GM19452 (cell line): ENCODE data around the gene KRTAP10-5.
"Not testable (repeated sequence)": the region's sequence is repeated elsewhere in the genome, so short reads cannot be mapped to it uniquely, and the experiment has no call there.

ENCODE experiments used
- ATAC-seq: cut with Tn5 transposase; IDR thresholded peaks from one replicate; pipeline ENCODE4 v1.9.1; 2021; ENCODE audit not compliant: unreplicated experiment

Gene KRTAP10-5

DNA sequence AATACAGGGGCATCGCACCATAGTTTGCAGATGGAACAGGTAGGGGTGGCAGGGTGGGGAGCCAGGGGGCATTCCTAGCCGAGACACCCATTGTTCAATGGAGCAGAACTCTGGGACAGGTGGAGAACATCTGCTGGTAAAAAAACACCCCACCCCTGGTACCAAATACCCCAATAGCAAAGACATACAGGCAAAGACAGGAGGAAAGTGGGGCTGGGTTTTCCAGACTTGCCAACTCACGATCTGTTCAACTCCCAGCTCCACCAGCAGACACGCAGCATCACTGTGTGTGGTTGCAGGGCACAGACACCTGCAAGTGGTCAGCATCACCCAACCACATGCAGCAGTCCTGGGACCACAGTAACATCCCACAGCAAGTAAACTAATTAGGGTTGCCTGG is 31.1 kb upstream of the KRTAP10-5 start:
- no peak for ATAC-seq

DNA sequence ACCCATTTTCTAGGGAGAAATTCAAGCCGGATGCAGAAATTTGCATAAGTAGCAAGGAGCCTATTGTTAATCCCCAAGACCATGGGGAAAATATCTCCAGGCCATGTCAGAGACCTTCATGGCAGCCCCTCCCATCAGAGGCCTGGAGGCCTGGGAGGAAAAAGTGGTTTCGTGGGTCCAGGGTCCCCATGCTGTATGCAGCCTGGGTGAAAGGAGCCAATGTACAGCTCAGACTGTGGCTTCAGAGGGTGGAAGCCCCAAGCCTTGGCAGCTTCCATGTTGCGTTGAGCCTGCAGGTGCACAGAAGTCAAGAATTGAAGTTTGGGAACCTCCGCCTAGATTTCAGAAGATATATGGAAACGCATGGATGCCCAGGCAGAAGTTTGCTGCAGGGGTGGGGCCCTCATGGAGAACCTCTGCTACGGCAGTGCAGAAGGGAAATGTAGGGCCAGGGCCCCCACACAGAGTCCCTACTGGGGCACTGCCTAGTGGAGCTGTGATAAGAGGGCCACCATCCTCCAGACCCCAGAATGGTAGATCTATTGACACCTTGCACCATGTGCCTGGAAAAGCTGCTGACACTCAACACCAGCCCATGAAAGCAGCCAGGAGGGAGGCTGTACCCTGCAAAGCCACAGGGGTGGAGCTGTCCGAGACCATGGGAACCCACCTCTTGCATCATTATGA is 29.9 kb upstream of the KRTAP10-5 start:
- not testable (repeated sequence) for ATAC-seq

DNA sequence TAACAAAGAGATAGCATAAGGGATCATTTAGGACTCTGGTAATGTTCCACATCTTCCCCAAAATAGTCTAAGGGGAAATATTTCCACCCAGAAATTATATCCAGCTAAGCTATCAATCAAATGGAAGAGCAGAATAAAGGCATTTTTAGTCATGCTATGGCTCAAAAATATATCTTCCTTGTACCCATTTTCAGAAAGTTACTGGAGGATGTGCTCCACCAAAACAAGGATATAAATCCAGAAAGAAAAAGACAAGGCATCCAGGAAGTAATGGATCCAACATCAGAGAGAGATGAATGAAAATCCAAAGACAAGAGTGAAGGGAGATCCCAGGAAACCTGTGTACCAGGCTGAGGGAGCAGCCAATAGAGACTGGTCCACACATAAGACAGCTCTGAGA is 28.8 kb upstream of the KRTAP10-5 start:
- no peak for ATAC-seq

DNA sequence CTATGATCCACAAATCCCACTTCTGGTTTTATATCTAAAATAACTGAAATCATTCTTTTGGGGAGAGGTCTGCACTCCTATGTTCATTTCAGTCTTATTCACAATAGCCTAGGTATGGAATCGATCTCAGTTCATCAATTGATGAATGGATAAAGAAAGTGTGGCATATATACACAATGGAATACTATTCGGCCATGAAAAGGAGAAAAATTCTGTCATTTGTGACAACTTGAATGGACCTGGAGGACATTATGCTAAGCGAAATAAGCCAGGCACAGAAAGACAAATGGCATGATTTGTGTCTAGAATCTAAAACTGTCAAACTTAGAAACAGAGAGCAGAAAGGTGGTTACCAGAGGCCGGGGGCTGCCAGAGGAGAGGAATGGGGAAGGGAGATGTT is 26.1 kb upstream of the KRTAP10-5 start:
- ATAC-seq = no peak

DNA sequence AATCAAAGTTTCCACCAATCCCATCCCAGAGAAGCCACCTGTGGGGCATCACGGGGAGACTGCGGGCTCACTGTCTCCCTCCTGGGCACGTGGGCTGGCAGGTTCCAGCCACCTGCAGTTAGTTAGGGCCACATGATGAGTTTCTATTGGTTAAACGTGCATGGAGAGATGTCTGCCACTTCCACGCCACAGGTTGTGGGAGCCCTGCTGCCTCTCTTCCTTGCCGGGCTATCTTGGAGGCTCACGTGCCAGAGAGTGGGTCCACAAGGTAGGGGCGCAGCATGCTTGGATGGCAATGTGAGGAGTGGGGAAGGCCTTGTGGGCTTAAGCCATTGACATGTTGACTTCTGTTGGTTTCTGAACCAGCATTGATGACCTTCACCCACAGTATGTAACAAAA is 23.5 kb upstream of the KRTAP10-5 start:
- no peak for ATAC-seq

DNA sequence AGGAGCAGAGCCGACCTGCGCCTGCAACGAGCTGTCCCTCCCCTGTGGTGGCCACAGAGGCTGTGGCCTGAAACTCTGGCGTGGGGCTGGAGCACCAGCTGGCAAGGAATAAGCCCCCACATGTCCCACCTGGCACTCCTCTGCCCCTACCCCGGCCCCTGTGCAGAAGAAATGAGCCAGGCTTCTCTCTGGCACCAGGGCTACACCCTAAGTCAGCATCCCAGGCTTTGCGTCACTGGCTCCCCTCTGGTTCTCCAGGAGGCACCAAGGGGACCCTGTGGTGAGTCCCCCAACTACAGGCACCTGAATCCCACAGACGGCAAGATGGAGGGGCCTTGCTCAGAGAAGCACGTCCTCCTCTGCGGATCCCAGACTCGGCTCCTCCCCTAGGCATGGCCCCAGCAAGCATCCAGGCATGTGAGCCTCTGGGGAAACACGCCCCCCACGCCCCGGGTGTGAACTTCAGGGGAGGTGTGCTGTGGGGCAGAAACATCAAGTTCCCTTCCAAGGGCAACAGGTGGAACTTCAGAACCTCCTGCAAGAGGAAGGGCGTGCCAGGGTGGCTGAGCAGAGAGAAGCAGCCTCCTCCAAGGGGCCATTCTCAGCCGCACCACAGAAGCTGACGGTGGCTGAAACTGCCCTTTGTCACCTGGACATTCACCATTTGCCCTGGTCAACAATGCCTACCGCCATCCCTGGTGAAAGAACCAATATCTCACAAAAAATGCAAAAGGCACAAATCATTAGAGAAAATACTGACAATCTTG is 22.9 kb upstream of the KRTAP10-5 start:
- no peak for ATAC-seq

DNA sequence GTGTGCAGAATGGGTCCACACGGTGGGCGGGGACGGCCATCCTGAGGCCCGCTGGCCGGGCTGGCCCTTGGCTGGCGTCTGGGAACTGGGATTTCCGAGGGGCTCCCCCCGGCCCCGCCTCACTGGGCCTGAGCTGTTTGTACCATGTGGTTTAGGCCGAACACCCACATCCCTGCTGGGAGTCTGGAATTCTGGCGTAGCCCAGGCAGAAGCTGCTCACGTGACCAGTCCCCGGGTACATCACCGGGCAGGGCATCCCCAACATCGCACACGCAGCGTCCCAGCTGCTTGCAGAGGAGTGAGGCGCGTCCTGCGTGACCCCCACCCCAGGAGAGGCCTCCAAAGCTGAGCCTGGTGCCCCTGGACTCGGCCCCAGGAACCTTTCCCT is 22.1 kb upstream of the KRTAP10-5 start:
- ATAC-seq = no peak

DNA sequence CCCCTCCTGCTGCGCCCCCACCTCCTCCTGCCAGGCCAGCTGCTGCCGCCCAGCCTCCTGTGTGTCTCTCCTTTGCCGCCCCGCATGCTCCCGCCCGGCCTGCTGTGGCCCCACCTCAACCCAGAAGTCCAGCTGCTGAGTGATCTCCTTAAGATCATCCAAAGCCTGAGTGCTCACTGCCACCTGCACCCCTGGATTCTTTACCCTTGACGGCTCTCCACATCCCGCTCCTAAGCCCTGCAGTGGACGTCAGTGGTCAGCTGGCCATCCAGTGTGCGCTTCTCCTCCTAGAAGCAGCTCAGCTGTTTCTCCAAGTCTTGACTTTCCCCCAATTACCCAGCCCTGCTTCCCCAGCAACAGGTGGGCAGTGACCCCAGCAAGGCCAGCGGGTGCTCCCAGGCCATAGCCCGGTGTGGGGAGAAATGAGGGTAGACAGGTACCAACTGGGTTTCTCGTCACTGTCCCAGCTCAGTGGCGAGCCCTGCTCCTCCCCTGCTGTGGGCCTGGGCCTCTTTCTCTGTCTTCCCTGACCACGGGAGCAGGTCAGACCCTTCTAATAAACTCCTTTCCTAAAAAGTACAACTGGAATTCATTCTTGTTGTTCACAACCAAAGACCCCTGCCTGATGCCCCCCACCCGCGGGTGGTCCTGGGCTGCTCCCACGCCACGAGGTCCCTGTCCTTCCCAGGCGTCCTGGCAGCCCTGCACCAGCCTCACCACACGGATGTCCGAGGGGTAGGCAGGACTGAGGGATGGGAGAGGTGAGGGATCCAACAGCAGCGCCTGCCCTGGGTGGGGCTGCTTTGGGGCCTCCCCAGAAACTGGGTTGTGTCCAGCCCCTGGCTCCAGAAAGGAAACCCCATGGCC is 21.4 kb upstream of the KRTAP10-5 start:
- ATAC-seq = no peak

DNA sequence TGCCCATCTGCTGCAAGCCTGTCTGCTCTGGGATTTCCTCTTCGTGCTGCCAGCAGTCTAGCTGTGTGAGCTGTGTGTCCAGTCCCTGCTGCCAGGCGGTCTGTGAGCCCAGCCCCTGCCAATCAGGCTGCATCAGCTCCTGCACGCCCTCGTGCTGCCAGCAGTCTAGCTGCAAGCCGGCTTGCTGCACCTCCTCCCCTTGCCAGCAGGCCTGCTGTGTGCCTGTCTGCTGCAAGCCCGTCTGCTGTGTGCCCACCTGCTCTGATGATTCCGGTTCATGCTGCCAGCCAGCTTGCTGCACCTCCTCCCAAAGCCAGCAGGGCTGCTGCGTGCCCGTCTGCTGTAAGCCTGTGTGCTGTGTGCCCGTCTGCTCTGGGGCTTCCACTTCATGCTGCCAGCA is 20.7 kb upstream of the KRTAP10-5 start:
- not testable (repeated sequence) for ATAC-seq

DNA sequence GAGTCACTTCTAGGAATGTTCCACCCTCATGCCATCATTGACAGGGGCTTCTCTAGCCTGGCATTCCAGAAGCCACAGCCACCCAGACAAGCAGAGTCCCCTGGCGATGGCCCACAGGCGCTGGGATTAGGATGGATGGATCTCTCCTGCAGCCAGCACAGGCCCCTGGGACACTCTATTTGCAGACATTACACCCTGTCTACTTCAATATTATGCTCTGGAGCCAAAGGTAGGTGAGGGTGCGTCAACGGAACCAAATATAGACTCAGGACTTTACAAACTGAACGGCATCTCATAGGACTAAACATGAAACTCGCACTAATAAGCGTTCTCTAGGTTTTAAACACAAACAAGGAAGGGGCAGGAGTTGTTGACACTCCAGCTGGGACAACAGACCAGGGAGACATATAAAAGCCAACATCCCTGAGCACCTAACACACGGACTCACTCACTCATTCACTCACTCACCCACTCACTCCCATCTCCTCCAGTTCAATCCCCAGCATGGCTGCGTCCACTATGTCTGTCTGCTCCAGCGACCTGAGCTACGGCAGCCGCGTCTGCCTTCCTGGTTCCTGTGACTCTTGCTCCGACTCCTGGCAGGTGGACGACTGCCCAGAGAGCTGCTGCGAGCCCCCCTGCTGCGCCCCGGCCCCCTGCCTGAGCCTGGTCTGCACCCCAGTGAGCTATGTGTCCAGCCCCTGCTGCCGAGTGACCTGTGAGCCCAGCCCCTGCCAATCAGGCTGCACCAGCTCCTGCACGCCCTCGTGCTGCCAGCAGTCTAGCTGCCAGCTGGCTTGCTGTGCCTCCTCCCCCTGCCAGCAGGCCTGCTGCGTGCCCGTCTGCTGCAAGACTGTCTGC is 19.9 kb upstream of the KRTAP10-5 start, which contains the start of gene KRTAP10-7:
TSS of gene KRTAP10-7 (plus strand) at position 480 of the 861 bp plus-strand sequence. CDS start at position 505, 25 bp downstream.
- not testable (repeated sequence) for ATAC-seq

DNA sequence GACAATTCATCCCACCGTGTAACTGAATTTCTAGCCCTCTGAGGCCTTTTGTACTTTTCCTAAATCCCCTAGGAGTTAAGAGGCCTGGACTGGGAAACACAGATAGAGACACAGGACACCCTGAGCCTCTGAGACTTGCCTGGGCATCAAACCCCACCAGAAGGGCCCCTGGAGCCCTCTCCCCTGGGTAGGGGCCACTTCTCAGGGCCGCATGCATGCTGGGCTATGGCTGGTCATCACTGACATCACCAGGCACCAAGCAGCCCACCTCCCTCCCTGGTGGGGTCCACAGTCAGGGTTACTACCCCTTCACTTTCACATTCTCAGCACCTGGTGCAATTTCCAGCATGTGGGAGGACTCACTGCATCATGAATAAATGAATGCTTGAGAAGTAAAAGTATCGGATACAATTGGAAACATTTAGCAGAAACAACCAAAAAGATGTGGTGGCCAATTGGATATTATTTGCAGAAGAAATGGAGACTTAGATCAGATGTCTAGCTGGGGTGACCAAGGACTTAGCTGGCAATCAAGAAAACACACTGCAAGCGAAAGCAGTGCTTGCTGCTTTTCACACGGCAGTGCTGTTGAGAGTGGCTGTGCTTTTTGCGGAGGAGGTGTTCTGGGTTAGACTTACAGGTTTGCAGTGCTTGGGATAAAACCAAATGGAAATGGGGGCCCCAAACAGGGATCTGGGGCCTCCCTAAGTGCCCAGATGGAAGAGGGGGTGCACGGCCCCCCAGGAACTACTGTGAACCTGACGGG is 19.0 kb upstream of the KRTAP10-5 start:
- ATAC-seq = no peak

DNA sequence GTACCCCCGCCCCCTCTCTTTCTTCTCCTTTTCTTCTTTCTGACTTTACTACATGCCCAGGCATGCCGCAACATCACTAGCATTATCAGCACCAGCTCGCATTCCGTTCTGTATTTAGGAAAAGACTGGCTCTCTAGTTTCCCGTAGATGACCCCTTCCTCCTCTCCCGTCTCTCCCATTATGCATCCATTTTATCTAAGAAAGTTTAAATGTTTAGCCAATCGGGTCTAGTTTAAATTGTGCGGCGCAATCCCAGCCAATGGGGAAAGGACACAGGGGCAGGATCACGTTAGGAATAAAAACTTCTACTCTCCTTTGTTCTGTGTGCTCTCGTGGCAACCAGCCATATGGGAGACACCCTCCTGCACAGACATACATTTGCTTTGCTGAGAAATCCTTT is 17.7 kb upstream of the KRTAP10-5 start:
- no peak for ATAC-seq

DNA sequence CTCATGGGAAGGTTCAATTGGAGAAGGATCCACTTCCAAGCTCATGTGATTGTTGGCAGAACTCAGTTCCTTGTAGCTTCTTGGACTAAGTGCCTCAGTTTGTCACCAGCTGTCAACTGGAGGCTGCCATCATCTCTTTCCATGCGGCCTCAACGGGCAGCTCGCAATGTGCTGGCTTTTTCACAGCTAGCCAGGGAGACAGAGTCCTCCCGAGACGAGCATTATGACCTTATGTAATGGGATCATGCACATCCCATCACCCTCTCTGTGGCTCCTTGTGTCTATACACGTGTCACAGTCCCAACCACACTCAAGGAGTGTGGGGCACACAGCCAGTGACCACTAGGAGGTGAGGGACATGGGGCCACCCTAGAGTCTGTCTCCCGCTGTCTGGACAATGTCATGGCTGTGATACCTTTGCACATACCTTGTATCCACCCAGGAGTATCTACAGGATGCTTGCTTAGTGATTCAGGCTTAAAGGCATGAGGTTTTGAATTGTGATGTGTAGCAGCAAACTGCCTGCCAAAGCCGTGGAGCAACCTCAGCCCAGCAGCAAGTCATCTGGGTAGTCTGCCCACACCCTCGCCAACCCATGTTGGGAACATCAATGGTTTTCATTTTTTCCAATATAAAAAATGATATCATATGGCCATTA is 15.8 kb upstream of the KRTAP10-5 start:
- ATAC-seq = no peak

DNA sequence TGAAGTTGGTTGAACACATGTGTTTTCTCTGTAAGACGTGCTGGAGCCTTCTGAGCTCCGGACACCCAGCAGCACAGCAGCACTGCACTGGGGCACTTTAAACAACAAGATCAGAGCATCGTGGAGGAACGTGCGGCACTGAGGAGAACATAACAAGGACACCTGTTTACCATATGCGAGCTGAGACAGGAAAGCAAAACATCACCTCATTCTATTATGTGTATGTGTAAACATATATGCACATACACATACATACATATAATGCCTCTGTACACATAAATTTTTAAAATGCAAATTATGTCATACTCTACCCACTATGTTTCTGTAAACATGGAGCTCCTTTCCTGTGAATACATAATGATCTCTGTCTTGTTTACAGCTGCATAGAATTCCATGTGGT is 15.1 kb upstream of the KRTAP10-5 start:
- ATAC-seq = no peak

DNA sequence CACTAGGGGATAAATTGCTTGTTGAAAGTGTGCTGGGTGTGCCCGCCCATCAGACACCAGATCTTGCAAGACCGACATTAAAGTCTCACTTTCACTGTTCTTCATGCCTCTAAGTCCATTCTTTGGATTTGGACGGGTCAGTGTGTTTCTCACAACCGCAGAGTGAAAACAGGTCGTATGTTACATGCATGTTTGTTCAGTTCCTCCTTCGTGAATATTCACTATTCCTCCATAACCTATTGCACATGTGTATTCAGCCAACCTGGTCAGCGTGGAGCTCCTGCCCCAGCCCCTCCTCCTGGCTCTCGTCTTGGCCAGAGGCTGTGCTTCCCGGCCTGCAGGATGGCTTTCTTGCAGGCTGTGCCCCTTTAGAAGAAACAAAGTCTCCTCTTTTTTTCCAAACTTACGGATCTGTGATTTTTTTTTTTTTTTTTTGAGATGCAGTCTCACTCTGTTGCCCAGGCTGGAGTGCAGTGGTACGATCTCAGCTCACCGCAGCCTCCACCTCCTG is 14.1 kb upstream of the KRTAP10-5 start:
- ATAC-seq = no peak

DNA sequence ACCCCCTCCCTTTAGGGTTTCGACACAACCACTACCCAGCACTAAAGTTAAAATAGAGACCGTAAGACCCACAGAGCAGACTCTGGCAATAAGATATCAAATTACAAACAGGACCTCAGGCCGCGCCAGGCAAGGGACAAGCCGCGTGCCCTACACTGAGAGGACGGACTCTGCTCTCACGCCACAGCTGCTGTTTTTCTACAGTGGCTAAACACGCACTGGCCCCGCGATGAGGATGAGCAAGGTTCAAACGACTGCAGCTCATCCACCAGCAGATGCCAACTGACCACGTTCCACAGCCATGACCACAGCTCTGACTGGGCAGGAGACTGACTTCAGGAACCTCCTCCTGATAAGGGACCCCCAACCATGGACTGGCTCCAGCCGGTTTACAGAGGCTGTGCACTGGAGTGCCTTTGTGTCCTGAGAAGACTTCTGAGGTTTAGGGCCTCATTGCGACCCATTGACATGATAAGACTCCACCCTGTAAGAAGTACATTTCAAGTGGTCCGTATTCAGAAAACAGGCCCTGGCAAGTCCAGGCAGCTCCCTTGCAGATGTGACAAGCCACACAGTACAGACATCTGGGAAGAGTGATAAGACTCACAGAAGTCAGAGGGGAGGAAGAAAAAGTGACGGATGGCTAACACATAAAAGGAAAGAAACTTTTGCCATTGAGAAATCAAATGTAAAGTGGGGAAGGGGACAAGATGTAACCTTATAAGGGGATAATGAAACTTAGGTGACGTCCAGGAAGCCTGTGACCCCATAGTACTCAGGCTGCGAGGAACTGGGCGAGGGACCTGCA is 13.4 kb upstream of the KRTAP10-5 start:
- ATAC-seq = no peak

DNA sequence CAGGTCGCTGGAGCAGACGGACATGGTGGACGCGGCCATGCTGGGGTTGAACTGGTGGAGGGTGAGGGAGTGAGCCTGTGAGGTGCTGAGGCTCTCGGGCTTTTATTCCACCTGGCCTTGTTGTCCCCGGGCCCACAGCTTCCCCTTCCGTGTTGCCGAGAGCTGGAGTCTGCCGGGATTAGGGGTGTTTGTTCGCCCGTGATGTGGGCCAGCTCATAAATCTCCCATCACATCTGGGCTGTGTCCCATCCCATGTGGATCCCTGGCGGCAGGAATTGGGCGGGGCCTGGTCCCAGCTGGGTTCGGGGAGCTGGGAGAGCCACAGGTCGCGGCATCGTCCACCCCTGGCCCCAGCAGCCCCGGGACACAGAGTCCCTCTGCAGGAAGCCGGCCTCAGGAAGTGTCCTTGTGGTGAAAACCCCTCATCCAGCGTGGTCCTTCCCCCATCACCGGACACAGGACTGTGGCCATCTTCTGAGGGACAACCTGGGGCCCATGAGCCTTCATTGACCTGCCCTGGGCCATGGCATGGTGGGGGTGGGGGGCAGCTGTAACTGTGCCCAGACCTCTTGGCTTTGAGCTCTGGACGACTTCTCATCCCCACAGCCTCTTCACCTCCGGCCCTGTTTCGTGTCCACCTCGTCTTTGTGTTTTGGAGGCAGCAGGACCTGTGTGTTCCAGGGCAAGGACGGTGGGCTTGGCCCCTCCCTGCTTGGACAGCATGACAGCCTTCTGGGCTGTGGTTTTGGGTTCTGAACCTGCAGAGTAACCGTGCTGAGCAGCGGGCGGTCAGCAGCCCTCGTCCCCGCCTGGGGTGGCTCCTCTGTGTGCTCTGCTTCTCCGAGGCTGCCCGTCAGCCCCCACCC is 12.3 kb upstream of the KRTAP10-5 start, which contains the start of gene KRTAP10-6:
TSS of gene KRTAP10-6 (minus strand) at position 60 of the 866 bp plus-strand sequence. CDS start at position 39, 21 bp downstream.
- no peak for ATAC-seq
